Measurements from ENCODE around the gene HYAL4. TPM values are rescaled to one million over a fixed set of nuclear protein-coding genes. Genes with fewer than 3 reads are reported as not detected.
"Not testable (repeated sequence)": the region's sequence is repeated elsewhere in the genome, so short reads cannot be mapped to it uniquely, and the experiment has no call there.

HYAL4 gene
- polyA plus RNA-seq, 4 donors, result 0.08 to 0.32 (median 0.30) TPM; not detected in 1

- no peak for DNase-seq (ENCODE audit: low read depth in 4 of 4, low spot score in 3 of 4)
Measured at GRCh38 chr7:123888192-123888591, 43.2 kb downstream of the HYAL4 start.

GRCh38 chr7:123894753-123895152 is 49.8 kb downstream of the HYAL4 start:
- not testable (repeated sequence) for DNase-seq (ENCODE audit: low read depth in 4 of 4, low spot score in 3 of 4)

- no peak for DNase-seq (ENCODE audit: low read depth in 4 of 4, low spot score in 3 of 4)
Measured at GRCh38 chr7:123901101-123901500, 56.1 kb downstream of the HYAL4 start.

- DNase-seq (ENCODE audit: low read depth in 4 of 4, low spot score in 3 of 4), result no peak
Measured at GRCh38 chr7:123905714-123906113, 60.7 kb downstream of the HYAL4 start.

GRCh38 chr7:123916240-123916724 is 71.3 kb downstream of the HYAL4 start:
- DNase-seq (ENCODE audit: low read depth in 4 of 4, low spot score in 3 of 4), result peak; percentile 6 to 22 (median 18)

- no peak for DNase-seq (ENCODE audit: low read depth in 4 of 4, low spot score in 3 of 4)
Measured at GRCh38 chr7:123917878-123918277, 72.9 kb downstream of the HYAL4 start.

GRCh38 chr7:123918309-123918708 is 73.3 kb downstream of the HYAL4 start:
- DNase-seq (ENCODE audit: low read depth in 4 of 4, low spot score in 3 of 4), result no peak

GRCh38 chr7:123923599-123923998 is 78.6 kb downstream of the HYAL4 start:
- no peak for DNase-seq (ENCODE audit: low read depth in 4 of 4, low spot score in 3 of 4)

- no peak for DNase-seq (ENCODE audit: low read depth in 4 of 4, low spot score in 3 of 4)
Measured at GRCh38 chr7:123924941-123925340, 80.0 kb downstream of the HYAL4 start, which contains the start of gene SPAM1. Gene SPAM1 (plus strand): TSS chr7:123925241. CDS start chr7:123953571, 28,330 bp downstream.

Other genes starting within 250 kb of the HYAL4 start
- gene ASB15, start 243.3 kb upstream of the HYAL4 start, polyA plus RNA-seq (ENCODE audit: insufficient read length in 4 of 4), result 1 to 10 TPM in 3 of 4 donors, under 1 TPM in 1; 0.07 to 1.7 (median 1.4) TPM
- gene LMOD2, start 189.3 kb upstream of the HYAL4 start, polyA plus RNA-seq (ENCODE audit: insufficient read length in 4 of 4), result not detected
- gene WASL, start 96.2 kb upstream of the HYAL4 start, polyA plus RNA-seq (ENCODE audit: insufficient read length in 4 of 4), result 10 to 100 TPM; 74.2 to 96.6 (median 81.2) TPM
- not detected for gene SPAM1, start 80.1 kb downstream of the HYAL4 start, polyA plus RNA-seq (ENCODE audit: insufficient read length in 4 of 4)
- gene TMEM229A, start 187.9 kb downstream of the HYAL4 start, polyA plus RNA-seq (ENCODE audit: insufficient read length in 4 of 4), result under 1 TPM; 0.08 to 0.53 (median 0.14) TPM

Data from left renal pelvis (tissue), 4 donors.